ENCODE measurements around the gene DDAH1.

DNA sequence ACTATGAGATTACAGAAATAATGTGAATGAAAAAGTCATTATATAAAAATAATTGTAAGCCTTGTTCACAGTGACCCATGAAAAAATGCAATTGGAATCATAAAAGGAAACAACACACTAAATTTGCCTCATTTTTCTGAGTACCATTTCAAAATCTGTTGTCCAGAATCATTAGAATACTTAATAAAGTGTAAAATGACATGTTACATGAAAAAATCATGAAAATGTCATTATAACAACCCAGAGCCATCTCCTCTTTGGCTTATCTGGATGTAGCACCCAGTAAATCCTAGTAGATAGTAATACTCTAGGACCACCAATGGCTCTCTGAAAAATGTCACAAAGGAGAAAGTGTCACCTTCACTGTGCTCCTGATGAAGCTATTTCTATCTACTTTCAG is 76.5 kb downstream of the DDAH1 start:
- TF ChIP-seq POLR2A (IDR thresholded peaks at IDR 0.05): no peak
- TF ChIP-seq, protein P1, sequence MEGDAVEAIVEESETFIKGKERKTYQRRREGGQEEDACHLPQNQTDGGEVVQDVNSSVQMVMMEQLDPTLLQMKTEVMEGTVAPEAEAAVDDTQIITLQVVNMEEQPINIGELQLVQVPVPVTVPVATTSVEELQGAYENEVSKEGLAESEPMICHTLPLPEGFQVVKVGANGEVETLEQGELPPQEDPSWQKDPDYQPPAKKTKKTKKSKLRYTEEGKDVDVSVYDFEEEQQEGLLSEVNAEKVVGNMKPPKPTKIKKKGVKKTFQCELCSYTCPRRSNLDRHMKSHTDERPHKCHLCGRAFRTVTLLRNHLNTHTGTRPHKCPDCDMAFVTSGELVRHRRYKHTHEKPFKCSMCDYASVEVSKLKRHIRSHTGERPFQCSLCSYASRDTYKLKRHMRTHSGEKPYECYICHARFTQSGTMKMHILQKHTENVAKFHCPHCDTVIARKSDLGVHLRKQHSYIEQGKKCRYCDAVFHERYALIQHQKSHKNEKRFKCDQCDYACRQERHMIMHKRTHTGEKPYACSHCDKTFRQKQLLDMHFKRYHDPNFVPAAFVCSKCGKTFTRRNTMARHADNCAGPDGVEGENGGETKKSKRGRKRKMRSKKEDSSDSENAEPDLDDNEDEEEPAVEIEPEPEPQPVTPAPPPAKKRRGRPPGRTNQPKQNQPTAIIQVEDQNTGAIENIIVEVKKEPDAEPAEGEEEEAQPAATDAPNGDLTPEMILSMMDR (IDR thresholded peaks at IDR 0.05): no peak
